H7 (cell line): ENCODE results near the gene INPP4B. TPM values are rescaled to one million over a fixed set of nuclear protein-coding genes. Genes with fewer than 3 reads are reported as not detected.

Experiments used
- DNase-seq: peaks from one replicate; pipeline ENCODE4 v3.0.0; 2012
- H3K27me3 ChIP-seq: 2 replicates; pipeline ENCODE4 v1.6.0; 2011; ENCODE audit warnings: mild to moderate bottlenecking, low read length; ENCODE audit not compliant: control insufficient read depth, insufficient read depth
- H3K36me3 ChIP-seq: replicated peaks from 2 replicates; pipeline ENCODE4 v1.5.1; 2011; ENCODE audit warnings: low read length; ENCODE audit not compliant: control insufficient read depth, insufficient read depth
- H3K4me3 ChIP-seq: 2 replicates; pipeline ENCODE4 v1.5.1; 2011; ENCODE audit warnings: low read depth, mild to moderate bottlenecking, control low read depth, low read length, moderate library complexity; ENCODE audit not compliant: insufficient read depth
- total RNA-seq: library from RNA; depleted of rRNA; stranded (reverse); fragments of >200 nt; shearing (Covaris generic); gene quantifications from 2 replicates; pipeline ENCODE4 v1.2.3, GENCODE V29; 2014

INPP4B gene
- total RNA-seq, 1 experiment from 2014 or later, result 2.2 TPM

DNA sequence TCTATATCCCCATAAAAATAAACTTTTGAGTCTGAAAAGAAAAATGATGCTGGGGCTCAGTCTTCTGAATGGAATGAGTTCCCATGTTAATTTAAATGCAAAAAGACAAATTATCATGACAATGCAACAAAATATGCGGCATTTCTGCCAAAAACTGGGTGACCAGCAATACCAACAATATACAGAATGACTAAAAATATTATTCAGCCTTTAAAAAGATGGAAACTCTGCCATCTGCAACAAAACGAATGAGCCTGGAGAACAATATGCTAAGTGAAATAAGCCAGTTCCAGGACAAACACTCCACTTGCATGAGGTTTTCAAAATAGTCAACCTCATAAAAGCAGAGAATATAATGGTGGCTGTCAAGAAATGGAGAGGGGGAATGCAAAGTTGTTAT, 651.2 kb downstream of the INPP4B start:
- no peak for DNase-seq
- Histone ChIP-seq H3K36me3 (no peaks in the 10 kb centered on the region), H3K4me3 (no peak overlapping the region), H3K27me3 (no peaks in the 10 kb centered on the region)

DNA sequence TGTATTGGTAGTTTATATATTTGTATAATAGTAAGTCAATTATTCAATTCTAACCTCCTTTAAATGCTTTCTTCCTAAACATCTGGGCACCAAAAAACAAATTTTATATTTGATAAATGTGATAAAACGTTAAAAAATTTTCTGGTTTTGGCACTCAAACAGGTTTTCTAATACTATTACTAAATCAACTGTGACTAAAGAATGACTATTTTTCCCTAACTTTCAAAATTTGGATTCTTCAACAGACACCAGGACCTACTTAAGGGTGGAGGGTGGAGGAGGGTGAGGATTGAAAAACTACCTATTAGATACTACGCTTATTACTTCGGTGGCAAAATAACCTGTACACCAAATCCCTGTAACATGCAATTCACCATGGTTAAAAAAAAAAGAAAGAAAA, 654.2 kb downstream of the INPP4B start:
- Histone ChIP-seq H3K27me3 (no peaks in the 10 kb centered on the region), H3K4me3 (no peak overlapping the region), H3K36me3 (no peaks in the 10 kb centered on the region)
- no peak for DNase-seq

DNA sequence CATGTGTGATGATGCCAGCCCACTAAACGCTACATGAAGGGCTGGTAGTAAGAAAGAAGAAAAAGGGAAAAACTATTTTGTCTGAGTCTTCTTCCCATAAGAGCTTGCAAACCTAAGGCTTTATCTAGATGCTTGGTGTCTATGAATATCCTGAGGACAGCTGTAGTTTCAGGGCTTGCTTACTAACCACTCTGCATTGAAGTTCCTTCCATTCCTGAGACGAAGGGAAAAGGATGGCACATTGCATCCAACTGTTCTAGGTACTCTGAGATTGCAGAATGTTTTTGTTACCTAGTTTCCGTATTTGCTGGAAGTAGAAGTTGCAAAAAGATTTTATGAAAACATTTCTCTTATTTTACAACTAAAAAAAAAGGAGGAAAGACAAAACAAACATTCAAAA, 665.1 kb downstream of the INPP4B start:
- H3K4me3 ChIP-seq, result no peak overlapping the region
- H3K27me3 ChIP-seq, result no peaks in the 10 kb centered on the region
- no peak for DNase-seq
- no peaks in the 10 kb centered on the region for H3K36me3 ChIP-seq

DNA sequence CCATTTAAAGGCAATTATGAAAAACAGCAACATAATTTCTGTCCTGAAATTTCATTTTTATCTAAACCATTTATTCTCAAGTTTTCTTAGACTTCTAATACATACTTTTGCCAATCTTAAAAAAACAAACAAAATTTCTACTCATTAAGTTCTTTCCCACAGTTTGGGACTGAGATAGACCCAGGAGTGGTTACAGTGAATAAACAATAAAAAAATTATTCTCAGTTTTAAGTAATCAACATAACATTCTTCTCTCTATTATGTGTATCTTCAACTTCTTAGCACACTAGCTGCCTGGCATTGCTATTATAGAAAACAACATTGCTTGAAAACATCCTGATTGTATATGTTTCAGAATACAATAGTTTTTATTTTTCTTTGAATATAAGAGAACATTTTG, 676.9 kb downstream of the INPP4B start:
- no peak for DNase-seq
- Histone ChIP-seq H3K4me3 (no peak overlapping the region), H3K36me3 (no peaks in the 10 kb centered on the region), H3K27me3 (no peaks in the 10 kb centered on the region)

DNA sequence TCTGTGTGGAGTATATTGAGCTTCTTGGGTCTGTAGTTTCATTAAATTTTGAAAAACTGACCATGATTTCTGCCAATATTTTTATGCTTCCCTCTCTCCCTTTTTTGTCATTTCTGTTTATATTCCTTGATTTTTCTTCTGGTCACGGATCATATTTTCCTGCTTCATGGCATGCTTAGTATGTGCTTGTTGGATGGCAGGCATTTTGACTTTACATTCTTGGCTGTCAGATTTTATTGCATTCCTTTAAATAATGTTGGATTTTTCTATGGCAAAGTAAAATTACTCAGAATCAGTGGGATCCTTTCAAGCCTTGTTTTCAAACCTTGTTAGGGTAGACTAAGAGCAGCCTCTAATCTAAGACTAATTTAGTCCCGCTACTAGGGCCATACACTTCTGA, 677.9 kb downstream of the INPP4B start:
- Histone ChIP-seq H3K27me3 (no peaks in the 10 kb centered on the region), H3K36me3 (no peaks in the 10 kb centered on the region), H3K4me3 (no peak overlapping the region)
- DNase-seq, result no peak

DNA sequence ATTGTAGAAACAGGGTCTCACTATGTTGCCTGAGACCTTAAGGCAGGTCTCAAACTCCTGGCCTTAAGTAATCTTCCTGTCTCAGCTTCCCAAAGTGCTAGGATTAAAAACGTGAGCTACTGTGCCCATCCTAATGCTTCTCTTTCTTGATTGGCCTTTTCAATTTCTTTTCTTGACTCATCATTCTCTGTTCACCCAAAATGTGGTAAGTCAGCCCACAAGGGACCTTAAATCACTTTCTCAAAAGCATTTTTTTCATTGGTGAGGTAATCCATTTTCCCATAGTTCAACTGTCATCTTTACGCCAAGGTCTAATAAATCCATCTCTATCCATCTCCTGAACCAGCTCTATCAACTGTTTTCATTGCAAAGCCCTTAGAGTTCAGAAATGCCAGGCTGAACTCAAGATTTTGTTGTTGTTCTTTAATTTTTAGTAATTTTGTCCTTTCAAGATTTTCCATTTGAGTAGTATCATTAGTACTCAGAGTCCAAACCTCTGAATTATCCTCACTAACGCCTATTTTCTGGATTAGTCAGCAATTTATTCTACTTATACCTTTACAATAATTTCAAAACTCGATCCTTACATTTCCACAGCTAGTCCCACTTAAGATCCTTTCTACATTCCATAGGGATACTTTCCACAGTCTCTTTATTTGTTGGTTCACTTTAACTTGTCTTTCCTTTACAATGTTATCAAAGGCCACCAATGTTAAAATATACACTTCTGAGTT, 681.2 kb downstream of the INPP4B start:
- Histone ChIP-seq H3K4me3 (no peak overlapping the region), H3K36me3 (no peaks in the 10 kb centered on the region), H3K27me3 (no peaks in the 10 kb centered on the region)
- DNase-seq, result no peak

DNA sequence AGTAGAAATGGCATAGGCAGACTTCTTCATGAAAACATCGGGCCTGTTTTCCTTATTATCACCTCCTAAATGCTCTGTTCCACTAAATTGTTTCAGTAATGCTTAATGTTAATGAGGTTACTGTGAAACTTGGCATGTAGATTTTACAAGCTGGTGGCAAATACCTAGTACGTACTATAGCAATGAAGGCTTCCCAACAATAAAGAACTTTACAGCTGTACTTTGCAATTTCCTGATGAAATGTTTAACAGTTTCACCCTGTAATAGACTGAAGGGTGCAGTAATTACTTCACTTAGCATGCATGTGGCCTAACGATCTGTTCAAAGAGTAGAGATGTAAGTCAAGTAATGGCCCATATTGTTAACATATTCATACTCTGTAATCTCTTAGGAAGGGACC, 685.0 kb downstream of the INPP4B start:
- Histone ChIP-seq H3K27me3 (no peaks in the 10 kb centered on the region), H3K4me3 (no peak overlapping the region), H3K36me3 (no peaks in the 10 kb centered on the region)
- no peak for DNase-seq

DNA sequence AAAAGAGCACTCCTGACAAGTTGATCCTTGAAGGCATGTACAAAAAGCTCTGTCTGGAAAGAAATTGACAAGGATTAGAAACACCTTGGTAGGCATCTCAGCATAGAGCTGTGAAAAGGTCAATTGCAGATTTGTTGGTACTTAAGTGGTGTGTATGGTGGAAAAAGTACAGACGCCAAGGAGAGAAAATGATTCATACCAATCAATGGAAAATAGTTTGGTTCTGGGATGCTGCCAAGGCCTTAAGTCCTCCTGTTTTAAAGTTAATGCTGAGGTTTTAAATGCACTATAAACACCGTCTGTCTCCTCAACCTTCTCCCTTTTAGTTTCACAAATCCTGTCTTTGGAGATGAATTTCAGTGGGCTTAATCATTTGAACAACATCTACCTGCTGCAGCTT, 685.6 kb downstream of the INPP4B start:
- no peak for DNase-seq
- Histone ChIP-seq H3K4me3 (no peak overlapping the region), H3K27me3 (no peaks in the 10 kb centered on the region), H3K36me3 (no peaks in the 10 kb centered on the region)

DNA sequence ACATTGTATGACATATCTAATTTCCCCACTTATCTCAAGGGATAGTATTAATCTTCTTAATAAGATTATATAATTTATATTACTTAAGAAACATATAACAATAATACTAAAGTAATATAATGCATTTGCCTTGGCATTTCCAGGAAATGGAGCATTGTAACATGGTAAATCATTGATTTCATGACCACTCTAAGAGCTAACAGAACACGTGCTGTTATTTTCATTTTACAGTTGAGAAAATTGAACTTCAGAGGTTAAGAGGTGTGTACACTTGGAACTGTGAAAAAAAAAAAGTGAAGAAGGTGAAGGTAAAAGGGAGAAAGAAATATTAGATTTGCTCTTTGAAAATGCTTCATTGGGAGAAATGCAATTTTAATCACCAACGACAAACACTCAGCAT, 687.1 kb downstream of the INPP4B start:
- DNase-seq, result no peak
- no peak overlapping the region for H3K4me3 ChIP-seq
- no peaks in the 10 kb centered on the region for H3K27me3 ChIP-seq
- H3K36me3 ChIP-seq, result no peaks in the 10 kb centered on the region

DNA sequence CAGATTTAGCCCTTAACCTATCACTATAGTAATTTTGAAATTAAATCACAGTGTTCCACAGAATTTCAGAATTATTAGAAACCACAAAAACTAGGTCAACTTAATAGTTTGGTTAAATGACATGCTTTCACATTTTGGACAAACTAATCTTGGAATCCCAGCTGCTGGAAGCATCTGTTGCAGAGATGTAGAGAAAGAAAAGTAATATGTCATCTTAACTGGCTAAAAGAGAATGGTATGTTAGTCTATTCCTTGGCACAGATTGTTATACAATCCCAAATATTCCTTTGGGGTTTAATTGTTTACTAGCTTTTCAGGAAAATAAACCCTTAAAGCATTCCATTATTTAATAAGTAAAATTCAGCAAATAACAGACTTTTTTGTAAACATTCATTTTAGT, 689.8 kb downstream of the INPP4B start:
- Histone ChIP-seq H3K4me3 (no peak overlapping the region), H3K36me3 (no peaks in the 10 kb centered on the region), H3K27me3 (no peaks in the 10 kb centered on the region)
- no peak for DNase-seq

DNA sequence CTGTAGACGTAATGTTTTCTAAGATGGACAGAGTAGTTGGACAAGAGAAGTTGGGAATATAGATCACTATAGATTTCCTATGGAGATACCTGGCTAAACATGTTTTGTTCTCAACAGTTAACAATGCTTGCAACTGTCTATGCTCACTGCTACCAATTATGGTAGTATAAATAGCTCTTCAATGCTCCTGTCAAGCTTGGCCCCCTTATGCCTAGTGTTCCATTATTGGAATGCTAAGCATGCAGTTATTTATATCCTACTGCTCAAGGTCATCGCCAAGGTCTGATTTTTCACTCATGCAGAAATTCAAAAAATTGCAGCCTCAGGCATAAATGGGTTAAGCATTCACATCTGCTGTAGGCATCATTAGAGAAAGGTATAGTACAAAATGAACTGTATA, 690.8 kb downstream of the INPP4B start:
- no peak overlapping the region for H3K4me3 ChIP-seq

DNA sequence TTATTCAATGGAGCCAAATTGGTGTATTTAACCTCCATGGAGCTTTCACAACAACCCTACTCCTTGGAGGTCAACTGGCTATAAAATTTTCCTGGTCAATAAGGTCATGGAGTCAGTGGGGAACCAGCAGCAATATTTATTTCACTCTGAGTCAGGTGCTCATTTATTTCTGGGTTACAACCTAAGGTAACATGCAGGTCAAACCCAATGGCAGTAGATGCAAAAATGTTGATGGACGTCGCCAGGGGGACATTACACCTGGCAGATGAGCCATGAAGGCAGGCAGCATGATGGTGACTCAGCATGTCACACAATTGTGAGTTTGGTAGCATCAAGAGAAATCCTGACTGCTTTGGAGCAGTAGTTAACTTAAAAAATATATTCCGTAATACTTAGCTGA, 695.6 kb downstream of the INPP4B start:
- DNase-seq, result no peak
- Histone ChIP-seq H3K4me3 (no peak overlapping the region), H3K27me3 (no peaks in the 10 kb centered on the region), H3K36me3 (no peaks in the 10 kb centered on the region)

More for the DNA sequence above, 690.8 kb downstream of the INPP4B start:
- H3K36me3 ChIP-seq, result no peaks in the 10 kb centered on the region
- no peak for DNase-seq
- no peaks in the 10 kb centered on the region for H3K27me3 ChIP-seq

DNA sequence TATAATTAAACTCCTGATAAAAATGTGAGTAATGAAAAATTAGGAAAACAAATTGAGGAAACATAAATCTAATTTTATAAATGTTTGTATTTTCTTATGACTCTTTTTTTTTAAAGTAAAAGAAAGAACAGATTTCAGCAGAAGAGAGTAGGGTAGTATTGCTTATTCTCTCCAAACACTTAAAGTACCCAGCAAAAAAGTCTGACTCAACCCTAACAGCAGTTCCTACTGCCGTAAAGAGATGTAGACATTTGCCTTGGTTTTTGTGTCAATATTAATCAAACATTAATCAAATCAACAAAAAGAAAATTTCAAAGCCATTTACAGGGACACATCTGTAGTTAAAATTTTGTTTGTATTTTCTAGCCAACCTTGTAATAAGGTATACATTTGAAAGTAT, 701.3 kb downstream of the INPP4B start:
- H3K4me3 ChIP-seq, result no peak overlapping the region
- no peaks in the 10 kb centered on the region for H3K36me3 ChIP-seq
- H3K27me3 ChIP-seq, result no peaks in the 10 kb centered on the region
- DNase-seq, result no peak

DNA sequence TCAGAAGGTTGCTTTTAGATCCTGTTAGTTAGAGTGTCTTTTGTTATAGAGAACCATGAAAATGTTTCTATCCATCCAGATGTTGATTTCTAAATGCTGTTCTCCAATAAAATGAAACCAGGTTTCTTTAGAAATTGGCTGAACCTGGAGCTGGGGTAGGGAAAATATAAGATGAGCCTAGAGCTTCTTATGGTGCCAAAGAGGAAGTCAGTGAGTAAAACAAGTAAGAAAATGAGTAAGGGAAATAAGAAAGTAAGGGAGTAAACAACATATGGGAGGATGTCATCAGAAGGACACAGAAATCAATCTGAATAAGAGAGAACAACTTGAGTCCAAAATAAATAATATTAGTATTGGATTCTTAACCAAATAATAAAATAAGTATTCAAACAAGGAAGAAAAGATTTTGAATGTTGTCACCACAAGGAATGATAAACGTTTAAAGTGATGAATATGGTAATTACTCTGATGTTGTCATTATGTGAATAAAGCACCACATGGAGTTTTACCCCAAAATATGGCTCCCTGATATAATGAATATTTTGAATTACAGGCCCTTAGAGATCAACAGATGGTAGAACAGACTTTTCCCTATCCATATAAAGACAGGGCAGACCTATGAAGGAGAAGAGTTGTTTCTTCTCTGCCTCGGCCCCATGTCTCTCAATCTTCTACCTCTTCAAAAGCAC, 703.6 kb downstream of the INPP4B start:
- Histone ChIP-seq H3K27me3 (no peaks in the 10 kb centered on the region), H3K36me3 (no peaks in the 10 kb centered on the region), H3K4me3 (no peak overlapping the region)
- no peak for DNase-seq

DNA sequence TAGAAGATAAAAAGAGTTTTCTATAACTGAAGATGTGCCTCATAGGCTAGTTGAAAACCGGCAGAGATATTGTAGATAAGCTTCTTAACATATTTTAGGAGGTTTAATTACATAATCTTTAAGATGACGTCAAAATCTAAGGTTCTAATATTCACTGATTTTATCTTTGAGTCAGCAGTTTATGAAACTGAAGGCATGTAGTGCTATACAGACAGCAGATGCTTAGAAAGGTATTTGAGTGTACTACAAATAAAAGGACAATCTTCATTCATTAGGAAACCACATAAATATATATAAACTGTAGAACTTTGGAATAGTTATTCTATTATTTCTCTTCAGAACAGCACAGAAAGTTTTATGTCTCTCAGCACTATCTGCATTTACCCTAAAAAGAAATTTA, 704.9 kb downstream of the INPP4B start:
- DNase-seq, result no peak
- H3K4me3 ChIP-seq, result no peak overlapping the region
- no peaks in the 10 kb centered on the region for H3K36me3 ChIP-seq
- no peaks in the 10 kb centered on the region for H3K27me3 ChIP-seq
